ENCODE data around the gene ZKSCAN5.
"Not testable (repeated sequence)": the region's sequence is repeated elsewhere in the genome, so short reads cannot be mapped to it uniquely, and the experiment has no call there.

The ZKSCAN5 gene

GRCh38 chr7:99579281-99579955, 75.0 kb downstream of the ZKSCAN5 start:
- TF ChIP-seq ZFX (IDR thresholded peaks at IDR 0.05; ENCODE audit: borderline replicate concordance) (no peak), CTCF (IDR thresholded peaks at IDR 0.05) (no peak)
- no peak overlapping the region for H3K27ac ChIP-seq

- no peak overlapping the region for H3K27ac ChIP-seq
- TF ChIP-seq CTCF (IDR thresholded peaks at IDR 0.05) (no peak), ZFX (IDR thresholded peaks at IDR 0.05; ENCODE audit: borderline replicate concordance) (no peak)
These were observed 75.7 kb downstream of the ZKSCAN5 start for GRCh38 chr7:99579956-99580777.

- not testable (repeated sequence) for H3K27ac ChIP-seq
These were observed 76.4 kb downstream of the ZKSCAN5 start for GRCh38 chr7:99580778-99581332.

Data from 22Rv1 (cell line).